AG04449 (cell line): Measurements from ENCODE around the gene UQCRQ.

Source experiments
- CTCF ChIA-PET: fragments of 350-600 bp; formaldehyde crosslinking; extraction: SDS; loops from one replicate; lab custom pipeline; 2021; ENCODE audit warnings: antibody characterized with exemption; lab: Yijun Ruan, JAX
- POLR2A ChIA-PET: fragments of 400-600, 350-600 bp; formaldehyde crosslinking; extraction: SDS; loops from one replicate; lab custom pipeline; 2020; ENCODE audit warnings: antibody characterized with exemption, inconsistent platforms; lab: Yijun Ruan, JAX
- DNase-seq: peaks from one replicate; pipeline ENCODE4 v3.0.0-alpha.2; 2010; ENCODE audit warnings: low read depth, low spot score
- H3K4me3 ChIP-seq: 2 replicates; pipeline ENCODE4 v1.5.1; 2011; ENCODE audit warnings: low read depth, mild to moderate bottlenecking, control low read depth, low read length
- CTCF ChIP-seq: IDR thresholded peaks from one replicate; pipeline ENCODE4 v1.5.1; 2011; ENCODE audit warnings: mild to moderate bottlenecking, moderate library complexity, low read length, control low read depth, inconsistent platforms; ENCODE audit not compliant: insufficient read depth; ENCODE audit errors: missing control alignments

Gene UQCRQ

GRCh38 chr5:132915681-132916080 is 49.2 kb downstream of the UQCRQ start:
- ChIA-PET POLR2A (no interaction called here), CTCF (no interaction called here)
- no peak for DNase-seq
- H3K4me3 ChIP-seq = no peak overlapping the region
- TF ChIP-seq CTCF = no peak

DNA sequence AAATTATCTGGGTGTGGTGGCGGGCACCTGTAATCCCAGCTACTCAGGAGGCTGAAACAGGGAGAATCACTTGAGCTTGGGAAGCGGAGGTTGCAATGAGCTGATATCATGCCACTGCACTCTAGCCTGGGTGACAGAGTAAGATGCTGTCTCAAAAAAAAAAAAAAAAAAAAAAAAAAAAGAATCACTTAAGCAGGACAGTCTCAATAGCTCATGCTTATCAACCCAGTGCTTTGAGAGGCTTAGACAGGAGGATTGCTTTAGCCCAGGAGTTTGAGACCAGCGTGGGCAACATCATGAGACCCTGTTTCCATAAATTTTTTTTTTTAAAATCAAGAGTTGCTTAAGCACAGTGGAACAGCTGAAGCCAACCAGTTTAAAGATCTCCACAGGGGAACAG is 49.6 kb downstream of the UQCRQ start:
- no peak for DNase-seq
- no peak for TF ChIP-seq CTCF
- CTCF ChIA-PET = no interaction called here
- no peak overlapping the region for H3K4me3 ChIP-seq
- POLR2A ChIA-PET = no interaction called here
